SK-N-SH (cell line): ENCODE results near the gene HSPBP1. TPM values are rescaled to one million over a fixed set of nuclear protein-coding genes. Genes with fewer than 3 reads are reported as not detected.

Experiments
- CTCF ChIA-PET: fragments of 300-600, 350-600 bp; formaldehyde crosslinking; extraction: SDS; loops from one replicate; lab custom pipeline; 2021; lab: Yijun Ruan, JAX
- POLR2A ChIA-PET: fragments of 350-600 bp; sonication (Branson Sonifier 250); formaldehyde crosslinking; extraction: SDS; loops from one replicate; lab custom pipeline; 2020; ENCODE audit warnings: antibody characterized with exemption, inconsistent platforms; lab: Yijun Ruan, JAX
- DNase-seq: peaks from one replicate; pipeline ENCODE4 v3.0.0; 2012
- H2AFZ ChIP-seq: fragments of 200-600 bp; sonication (generic); 2 replicates; pipeline ENCODE4 v1.8.1; 2016; ENCODE audit warnings: antibody characterized with exemption, mild to moderate bottlenecking, low read depth
- H3F3A ChIP-seq: fragments of 200-600 bp; sonication (generic); replicated peaks from 2 replicates; pipeline ENCODE3; 2016; ENCODE audit warnings: antibody characterized with exemption, mild to moderate bottlenecking; ENCODE audit not compliant: insufficient read depth
- H3K27ac ChIP-seq, 2 experiments: fragments of 200-500 bp in 1 of 2; fragments of 200-600 bp in 1 of 2; sonication (Bioruptor generic) in 1 of 2; sonication (generic), shearing (Covaris generic) in 1 of 2; 2 replicates each; pipeline versions ENCODE4 v1.5.1 to v1.6.1; 2014 to 2016; ENCODE audit warnings: low read depth in 2 of 2, inconsistent platforms in 1 of 2, low read length in 1 of 2, mild to moderate bottlenecking in 1 of 2, mixed read lengths in 1 of 2
- H3K27me3 ChIP-seq: fragments of 200-600 bp; sonication (generic), shearing (Covaris generic); 2 replicates; pipeline ENCODE4 v1.6.1; 2016; ENCODE audit warnings: mixed run types; ENCODE audit not compliant: insufficient read depth
- H3K36me3 ChIP-seq, 2 experiments: fragments of 200-500 bp in 1 of 2; fragments of 200-600 bp in 1 of 2; sonication (Bioruptor generic) in 1 of 2; sonication (generic) in 1 of 2; replicated peaks in 1 of 2; 2 replicates each; pipeline versions ENCODE3 to v1.5.1; 2014 to 2016; ENCODE audit warnings: low read length in 1 of 2, mild to moderate bottlenecking in 1 of 2; ENCODE audit not compliant: insufficient read depth in 2 of 2, control insufficient read depth in 1 of 2
- H3K4me1 ChIP-seq, 2 experiments: fragments of 200-500 bp in 1 of 2; fragments of 200-600 bp in 1 of 2; sonication (Bioruptor generic) in 1 of 2; sonication (generic), shearing (Covaris generic) in 1 of 2; 2 replicates each; pipeline versions ENCODE4 v1.5.1 to v1.6.1; 2014 to 2016; ENCODE audit warnings: low read depth in 1 of 2, low read length in 1 of 2, mixed run types in 1 of 2; ENCODE audit not compliant: insufficient read depth in 2 of 2, control insufficient read depth in 1 of 2
- H3K4me2 ChIP-seq: fragments of 200-600 bp; sonication (generic), shearing (Covaris generic); 2 replicates; pipeline ENCODE4 v1.6.1; 2017; ENCODE audit warnings: mixed run types
- H3K4me3 ChIP-seq, 2 experiments: fragments of 200-500 bp in 1 of 2; fragments of 200-600 bp in 1 of 2; sonication (Bioruptor generic) in 1 of 2; sonication (generic), shearing (Covaris generic) in 1 of 2; 2 replicates each; pipeline versions ENCODE4 v1.5.1 to v1.8.1; 2014 to 2016; ENCODE audit warnings: low read depth in 2 of 2, inconsistent platforms in 1 of 2, low read length in 1 of 2, mild to moderate bottlenecking in 1 of 2, mixed read lengths in 1 of 2, moderate library complexity in 1 of 2
- H3K79me2 ChIP-seq: fragments of 200-600 bp; sonication (generic); 2 replicates; pipeline ENCODE4 v1.8.1; 2017; ENCODE audit warnings: mild to moderate bottlenecking; ENCODE audit not compliant: insufficient read depth
- H3K9ac ChIP-seq: fragments of 200-600 bp; sonication (generic); 2 replicates; pipeline ENCODE4 v1.6.1; 2017; ENCODE audit warnings: mixed run types
- H3K9me2 ChIP-seq: fragments of 200-600 bp; sonication (generic); 2 replicates; pipeline ENCODE4 v1.6.1; 2017; ENCODE audit warnings: mixed run types
- H3K9me3 ChIP-seq: fragments of 200-600 bp; sonication (generic); 2 replicates; pipeline ENCODE4 v1.6.1; 2017; ENCODE audit warnings: mixed run types, mild to moderate bottlenecking, moderate library complexity
- H4K20me1 ChIP-seq: fragments of 200-600 bp; sonication (generic); 2 replicates; pipeline ENCODE4 v1.6.1; 2017; ENCODE audit warnings: mild to moderate bottlenecking, mixed run types; ENCODE audit not compliant: insufficient read depth
- CTCF ChIP-seq: fragments of 200-600 bp; sonication (generic); IDR thresholded peaks from 2 replicates; pipeline ENCODE4 v1.6.1; 2017; ENCODE audit warnings: antibody characterized with exemption, mild to moderate bottlenecking, moderate library complexity
- EP300 ChIP-seq, 2 experiments: IDR thresholded peaks; 2 replicates each; pipeline versions ENCODE4 v1.4.0 to v1.6.1; 2012; ENCODE audit warnings: borderline replicate concordance in 1 of 2, low read depth in 1 of 2, low read length in 1 of 2
- FOXM1 ChIP-seq: IDR thresholded peaks from 2 replicates; pipeline ENCODE4 v1.4.0; 2012; ENCODE audit warnings: low read depth, mild to moderate bottlenecking
- IRF3 ChIP-seq: fragments of 150-350 bp; IDR thresholded peaks from 2 replicates; pipeline ENCODE4 v1.6.1; 2016; ENCODE audit warnings: mild to moderate bottlenecking, low read depth, low read length
- NFIC ChIP-seq: IDR thresholded peaks from 2 replicates; pipeline ENCODE4 v1.4.0; 2012; ENCODE audit warnings: borderline replicate concordance
- NRF1 ChIP-seq: IDR thresholded peaks from 2 replicates; pipeline ENCODE4 v1.6.1; 2012; ENCODE audit warnings: low read depth, mild to moderate bottlenecking, low read length
- RAD21 ChIP-seq: IDR thresholded peaks from 2 replicates; pipeline ENCODE4 v1.6.1; 2012; ENCODE audit warnings: mild to moderate bottlenecking, low read length
- RCOR1 ChIP-seq: fragments of 150-350 bp; IDR thresholded peaks from 2 replicates; pipeline ENCODE4 v1.6.1; 2017; ENCODE audit warnings: antibody characterized with exemption, low read length
- RXRA ChIP-seq: IDR thresholded peaks from 2 replicates; pipeline ENCODE4 v1.4.0; 2012; ENCODE audit warnings: low read depth, mild to moderate bottlenecking, borderline replicate concordance
- SIN3A ChIP-seq: IDR thresholded peaks from 2 replicates; pipeline ENCODE4 v1.6.1; 2012; ENCODE audit warnings: low read depth, mild to moderate bottlenecking, low read length, moderate library complexity, borderline replicate concordance
- SMC3 ChIP-seq: IDR thresholded peaks from 2 replicates; pipeline ENCODE4 v1.6.1; 2012; ENCODE audit warnings: low read depth, low read length, improper control_type of control experiment
- TAF1 ChIP-seq: IDR thresholded peaks from 2 replicates; pipeline ENCODE4 v1.6.1; 2012; ENCODE audit warnings: low read depth, mild to moderate bottlenecking, low read length, moderate library complexity, borderline replicate concordance
- TEAD4 ChIP-seq: IDR thresholded peaks from 2 replicates; pipeline ENCODE4 v1.4.0; 2012; ENCODE audit warnings: mild to moderate bottlenecking, borderline replicate concordance; ENCODE audit not compliant: insufficient read depth
- USF2 ChIP-seq: fragments of 150-350 bp; IDR thresholded peaks from 2 replicates; pipeline ENCODE4 v1.6.1; 2017; ENCODE audit warnings: antibody characterized with exemption, low read length, low read depth, borderline replicate concordance
- WGBS: methylation state at CpG from one replicate; pipeline ENCODE4 v1.1.6; 2017; ENCODE audit warnings: low lambda C conversion rate; 5-methylcytosine and 5-hydroxymethylcytosine counted together
- polyA plus RNA-seq, 3 experiments: library from polyadenylated mRNA; depleted of rRNA; stranded (reverse); fragments of >200 nt; gene quantifications; 2 replicates each; pipeline ENCODE4 v1.2.3, GENCODE V29; 2012

The HSPBP1 gene
- polyA plus RNA-seq, 1 of the 3 experiments (the other 2 are of a cell fraction) = 55.4 TPM

GRCh38 chr19:55266404-55266803 lies 13.5 kb downstream of the HSPBP1 start:
- Histone ChIP-seq H3K79me2 (no peaks in the 10 kb centered on the region; the same call in 1 of the 2 replicates), H2AFZ (no peak overlapping the region), H3K9me2 (no peaks in the 10 kb centered on the region), H3K27ac (no peak overlapping the region), H3K36me3 (peaks cover 2 to 4% of the 10 kb centered on the region in 2 experiments), H3F3A (no peaks in the 10 kb centered on the region), H3K4me1 (no peaks in the 10 kb centered on the region), H3K4me2 (no peak overlapping the region), H3K4me3 (no peak overlapping the region), H3K9me3 (no peaks in the 10 kb centered on the region), H3K9ac (no peak overlapping the region), H4K20me1 (no peaks in the 10 kb centered on the region), H3K27me3 (no peaks in the 10 kb centered on the region)
- ChIA-PET POLR2A (no interaction called here), CTCF (no interaction called here)
- WGBS = 95% methylated on average over 3 of the region's 3 CpGs
- TF ChIP-seq RXRA = no peak
- TF ChIP-seq RCOR1 = no peak
- no peak for TF ChIP-seq SMC3
- TF ChIP-seq USF2 = no peak
- no peak for TF ChIP-seq TAF1
- no peak for TF ChIP-seq CTCF
- TF ChIP-seq NFIC = no peak
- no peak for TF ChIP-seq NRF1
- no peak for TF ChIP-seq IRF3
- TF ChIP-seq RAD21 = no peak
- no peak for TF ChIP-seq EP300 (IDR thresholded peaks at IDR 0.05; ENCODE audit: borderline replicate concordance in 1 of 2, low read depth in 1 of 2, low read length in 1 of 2)
- TF ChIP-seq FOXM1 = no peak
- TF ChIP-seq SIN3A = no peak
- no peak for TF ChIP-seq TEAD4
- no peak for DNase-seq
